Activated B cell treated with CpG ODN at 0.5 μM for 24 hours (primary cell): Measurements from ENCODE around the gene OPTC. TPM values are rescaled to one million over a fixed set of nuclear protein-coding genes. Genes with fewer than 3 reads are reported as not detected.

Experiments used
- ATAC-seq: fragments of 200-7000 bp; cut with Tn5 transposase; one replicate; pipeline ENCODE4 v1.10.0; 2021; ENCODE audit warnings: low read depth, mild to moderate bottlenecking, moderate library complexity
- CTCF ChIA-PET: fragments of 350-600 bp; sonication (Branson Sonifier 250); formaldehyde crosslinking; loops from one replicate; lab custom pipeline; 2021; ENCODE audit warnings: antibody characterized with exemption; lab: Charles Lee
- POLR2A ChIA-PET: fragments of 350-600 bp; sonication (Branson Sonifier 250); formaldehyde crosslinking; loops from one replicate; lab custom pipeline; 2021; ENCODE audit warnings: antibody characterized with exemption; lab: Charles Lee
- DNase-seq: peaks from one replicate; pipeline ENCODE4 v3.0.0; 2022
- H3K27ac Mint-ChIP-seq: one replicate; pipeline ENCODE4 v1.8.0; 2020; ENCODE audit warnings: mixed read lengths
- H3K27me3 Mint-ChIP-seq: one replicate; pipeline ENCODE4 v1.8.0; 2021; ENCODE audit warnings: mixed read lengths
- H3K36me3 Mint-ChIP-seq: one replicate; pipeline ENCODE4 v1.8.0; 2021; ENCODE audit warnings: low read depth, mixed read lengths
- H3K4me1 Mint-ChIP-seq: one replicate; pipeline ENCODE4 v1.8.0; 2021; ENCODE audit warnings: mixed read lengths
- H3K4me3 Mint-ChIP-seq: one replicate; pipeline ENCODE4 v1.8.0; 2020; ENCODE audit warnings: mild to moderate bottlenecking, mixed read lengths
- H3K9me3 Mint-ChIP-seq: one replicate; pipeline ENCODE4 v1.8.0; 2020; ENCODE audit warnings: mixed read lengths
- intact Hi-C: fragments of 100-400 bp; cut with micrococcal nuclease; formaldehyde crosslinking; loops from one replicate; pipeline ENCODE4 v1.15.1; 2024
- total RNA-seq: library from RNA; stranded (reverse); gene quantifications from 2 replicates; pipeline ENCODE4 v1.2.3, GENCODE V29; 2022
- TF ChIP-seq, protein P1 (sequence below): fragments of 200-600 bp; IDR thresholded peaks from one replicate; pipeline ENCODE4 v1.8.0; 2022; ENCODE audit warnings: antibody characterized with exemption, mild to moderate bottlenecking

The OPTC gene
- total RNA-seq, 1 donor from 2014 or later = not detected

DNA sequence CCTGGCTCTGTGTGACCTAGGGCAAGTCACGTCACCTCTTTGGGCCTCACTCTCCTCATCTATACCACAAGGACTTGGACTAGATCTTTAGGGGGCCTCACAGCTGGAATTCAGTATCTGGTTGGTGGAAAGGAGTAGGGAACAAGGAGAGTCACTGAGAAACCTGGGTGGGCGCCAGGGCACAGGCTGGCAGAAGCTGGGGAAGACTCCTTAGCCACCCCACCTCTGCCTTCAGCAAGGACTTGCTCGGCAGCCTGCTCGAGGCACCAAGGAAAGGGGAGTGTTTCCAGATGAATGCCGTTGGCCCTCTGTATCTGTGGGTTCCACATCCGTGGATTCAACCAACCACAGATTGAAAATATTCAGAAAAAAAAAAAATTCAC lies 1.2 kb upstream of the OPTC start:
- H3K9me3 Mint-ChIP-seq = no peaks in the 10 kb centered on the region
- ChIA-PET POLR2A (no interaction called here), CTCF (no interaction called here)
- H3K4me3 Mint-ChIP-seq = no peak overlapping the region
- peaks cover 14% of the 10 kb centered on the region for H3K27me3 Mint-ChIP-seq
- intact Hi-C loops = no loop called here
- TF ChIP-seq, protein P1, sequence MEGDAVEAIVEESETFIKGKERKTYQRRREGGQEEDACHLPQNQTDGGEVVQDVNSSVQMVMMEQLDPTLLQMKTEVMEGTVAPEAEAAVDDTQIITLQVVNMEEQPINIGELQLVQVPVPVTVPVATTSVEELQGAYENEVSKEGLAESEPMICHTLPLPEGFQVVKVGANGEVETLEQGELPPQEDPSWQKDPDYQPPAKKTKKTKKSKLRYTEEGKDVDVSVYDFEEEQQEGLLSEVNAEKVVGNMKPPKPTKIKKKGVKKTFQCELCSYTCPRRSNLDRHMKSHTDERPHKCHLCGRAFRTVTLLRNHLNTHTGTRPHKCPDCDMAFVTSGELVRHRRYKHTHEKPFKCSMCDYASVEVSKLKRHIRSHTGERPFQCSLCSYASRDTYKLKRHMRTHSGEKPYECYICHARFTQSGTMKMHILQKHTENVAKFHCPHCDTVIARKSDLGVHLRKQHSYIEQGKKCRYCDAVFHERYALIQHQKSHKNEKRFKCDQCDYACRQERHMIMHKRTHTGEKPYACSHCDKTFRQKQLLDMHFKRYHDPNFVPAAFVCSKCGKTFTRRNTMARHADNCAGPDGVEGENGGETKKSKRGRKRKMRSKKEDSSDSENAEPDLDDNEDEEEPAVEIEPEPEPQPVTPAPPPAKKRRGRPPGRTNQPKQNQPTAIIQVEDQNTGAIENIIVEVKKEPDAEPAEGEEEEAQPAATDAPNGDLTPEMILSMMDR = no peak
- no peak overlapping the region for H3K27ac Mint-ChIP-seq
- DNase-seq (no peak), ATAC-seq (no peak)
- no peaks in the 10 kb centered on the region for H3K36me3 Mint-ChIP-seq
- H3K4me1 Mint-ChIP-seq = peaks cover 2% of the 10 kb centered on the region

DNA sequence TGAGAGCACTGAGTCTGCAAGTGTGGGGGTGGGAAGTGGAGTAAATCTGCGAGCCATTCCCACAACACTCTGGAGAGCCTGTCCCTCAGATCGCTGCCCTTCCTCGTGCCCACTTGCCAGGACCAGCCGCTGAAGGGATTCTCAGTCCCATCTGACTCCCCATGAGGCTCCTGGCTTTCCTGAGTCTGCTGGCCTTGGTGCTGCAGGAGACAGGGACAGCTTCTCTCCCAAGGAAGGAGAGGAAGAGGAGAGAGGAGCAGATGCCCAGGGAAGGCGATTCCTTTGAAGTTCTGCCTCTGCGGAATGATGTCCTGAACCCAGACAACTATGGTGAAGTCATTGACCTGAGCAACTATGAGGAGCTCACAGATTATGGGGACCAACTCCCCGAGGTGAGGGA lies 1.9 kb downstream of the OPTC start:
- TF ChIP-seq, protein P1 = no peak
- ATAC-seq (no peak), DNase-seq (no peak)
- CTCF ChIA-PET = interaction anchor here (1.2 kb wide), 1 partner anchor 8 kb away, joined by 3 read pairs; no protein-coding TSS in a partner anchor
- H3K27me3 Mint-ChIP-seq = peaks cover 14% of the 10 kb centered on the region
- POLR2A ChIA-PET = no interaction called here
- no peak overlapping the region for H3K4me3 Mint-ChIP-seq
- no peaks in the 10 kb centered on the region for H3K4me1 Mint-ChIP-seq
- H3K36me3 Mint-ChIP-seq = no peaks in the 10 kb centered on the region
- no peak overlapping the region for H3K27ac Mint-ChIP-seq
- intact Hi-C loops = no loop called here
- H3K9me3 Mint-ChIP-seq = no peaks in the 10 kb centered on the region

- ATAC-seq (no peak), DNase-seq (no peak)
- Mint-ChIP-seq H3K4me3 (no peak overlapping the region), H3K36me3 (no peaks in the 10 kb centered on the region), H3K9me3 (no peaks in the 10 kb centered on the region), H3K4me1 (no peaks in the 10 kb centered on the region), H3K27me3 (peaks cover 10% of the 10 kb centered on the region), H3K27ac (no peak overlapping the region)
- ChIA-PET POLR2A (no interaction called here), CTCF (interaction anchor here (1.4 kb wide), 1 partner anchor 207 kb away, joined by 3 read pairs; no protein-coding TSS in a partner anchor)
- intact Hi-C loops = no loop called here
- TF ChIP-seq, protein P1 = no peak
Observed at GRCh38 chr1:203497269-203497777, 3.4 kb downstream of the OPTC start.

- H3K27me3 Mint-ChIP-seq = peaks cover 12% of the 10 kb centered on the region
- no peak overlapping the region for H3K4me3 Mint-ChIP-seq
- intact Hi-C loops = loop anchor here (5.0 kb wide), 1 partner anchor 863 kb away; no protein-coding TSS in a partner anchor
- H3K9me3 Mint-ChIP-seq = no peaks in the 10 kb centered on the region
- ATAC-seq = no peak
- H3K4me1 Mint-ChIP-seq = peaks cover 2% of the 10 kb centered on the region
- DNase-seq = no peak
- POLR2A ChIA-PET = no interaction called here
- CTCF ChIA-PET = interaction anchor here (1.2 kb wide), 1 partner anchor 233 kb away, joined by 4 read pairs; no protein-coding TSS in a partner anchor
- no peak overlapping the region for H3K27ac Mint-ChIP-seq
- TF ChIP-seq, protein P1 = no peak
- no peaks in the 10 kb centered on the region for H3K36me3 Mint-ChIP-seq
Observed at GRCh38 chr1:203499643-203500278, 5.8 kb downstream of the OPTC start.

GRCh38 chr1:203500279-203500678 lies 6.3 kb downstream of the OPTC start:
- H3K27me3 Mint-ChIP-seq = peaks cover 12% of the 10 kb centered on the region
- intact Hi-C loops = loop anchor here (5.0 kb wide), 1 partner anchor 862 kb away; no protein-coding TSS in a partner anchor
- ATAC-seq (no peak), DNase-seq (no peak)
- peaks cover 2% of the 10 kb centered on the region for H3K4me1 Mint-ChIP-seq
- H3K36me3 Mint-ChIP-seq = no peaks in the 10 kb centered on the region
- CTCF ChIA-PET = no interaction called here
- H3K4me3 Mint-ChIP-seq = no peak overlapping the region
- TF ChIP-seq, protein P1 = no peak
- POLR2A ChIA-PET = no interaction called here
- no peaks in the 10 kb centered on the region for H3K9me3 Mint-ChIP-seq
- H3K27ac Mint-ChIP-seq = no peak overlapping the region
